Sciatic nerve (tissue), 2 donors: ENCODE data around the gene PDK2. TPM values are rescaled to one million over a fixed set of nuclear protein-coding genes. Genes with fewer than 3 reads are reported as not detected.
A peak's percentile ranks its signal among the peaks of the same experiment; 100 is the strongest.

Experiments used
- ATAC-seq: fragments of 200-7000 bp; cut with Tn5 transposase; one replicate; pipeline ENCODE4 v1.9.1; 2020; ENCODE audit warnings: mild to moderate bottlenecking, moderate library complexity
- DNase-seq: peaks from one replicate; pipeline ENCODE4 v3.0.0-alpha.2; 2020; ENCODE audit warnings: low spot score
- intact Hi-C: fragments of 100-400 bp; cut with DNase I; formaldehyde crosslinking; loops from one replicate; pipeline ENCODE4 v1.14.2; 2022
- total RNA-seq: library from RNA; stranded (reverse); fragmentation: NEBNext Ultra II Directional; extraction: Animal tissue kit (Norgen Biotek cat#: 25700); gene quantifications from one replicate; pipeline ENCODE4 v1.2.1, GENCODE V29; 2021
- donor health status: DM: no; HTN: no; CAD: no.
- donor health status: DM: no; HTN: no; CAD: no.

PDK2 gene
- total RNA-seq, 1 donor from 2014 or later = 48.6 TPM

- no peak for DNase-seq
- intact Hi-C loops = no loop called here
- ATAC-seq = no peak
Measured at GRCh38 chr17:50127697-50128361, 32.7 kb downstream of the PDK2 start.

GRCh38 chr17:50128441-50129352 is 33.5 kb downstream of the PDK2 start:
- DNase-seq = no peak
- ATAC-seq = peak; percentile 16
- intact Hi-C loops = no loop called here

- intact Hi-C loops = no loop called here
- ATAC-seq (peak; percentile 9), DNase-seq (no peak)
Measured at GRCh38 chr17:50129353-50129727, 34.2 kb downstream of the PDK2 start.

- ATAC-seq (peak; percentile 20), DNase-seq (peak; percentile 64)
- intact Hi-C loops = no loop called here
Measured at GRCh38 chr17:50129728-50130558, 34.8 kb downstream of the PDK2 start, which contains the start of gene SAMD14. SAMD14 (minus strand) TSS chr17:50130160; CDS start chr17:50124959, 5,201 bp downstream.

GRCh38 chr17:50130559-50131305 is 35.6 kb downstream of the PDK2 start:
- intact Hi-C loops = no loop called here
- no peak for ATAC-seq
- DNase-seq = no peak

- ATAC-seq = no peak
- DNase-seq = no peak
- intact Hi-C loops = no loop called here
Measured at GRCh38 chr17:50132104-50132794, 37.1 kb downstream of the PDK2 start.

- intact Hi-C loops = no loop called here
- ATAC-seq = peak; percentile 1
- no peak for DNase-seq
Measured at GRCh38 chr17:50133028-50133768, 38.0 kb downstream of the PDK2 start.

GRCh38 chr17:50133769-50134099 is 38.6 kb downstream of the PDK2 start:
- intact Hi-C loops = no loop called here
- ATAC-seq = peak; percentile 13
- DNase-seq = no peak

GRCh38 chr17:50134206-50135110 is 39.3 kb downstream of the PDK2 start:
- intact Hi-C loops = no loop called here
- no peak for DNase-seq
- no peak for ATAC-seq

- ATAC-seq (no peak), DNase-seq (no peak)
- intact Hi-C loops = no loop called here
Measured at GRCh38 chr17:50135316-50136095, 40.4 kb downstream of the PDK2 start.

- intact Hi-C loops = no loop called here
- DNase-seq (no peak), ATAC-seq (no peak)
Measured at GRCh38 chr17:50136096-50136687, 41.0 kb downstream of the PDK2 start.

GRCh38 chr17:50137042-50137441 is 41.9 kb downstream of the PDK2 start:
- ATAC-seq (no peak), DNase-seq (no peak)
- intact Hi-C loops = no loop called here

- ATAC-seq (no peak), DNase-seq (no peak)
- intact Hi-C loops = no loop called here
Measured at GRCh38 chr17:50139185-50139783, 44.1 kb downstream of the PDK2 start.

GRCh38 chr17:50139950-50140885 is 45.1 kb downstream of the PDK2 start:
- ATAC-seq (peak; percentile 84), DNase-seq (peak; percentile 88)
- intact Hi-C loops = no loop called here
